Hepatocyte (in vitro differentiated cells): ENCODE measurements around the gene PLCD1. TPM values are rescaled to one million over a fixed set of nuclear protein-coding genes. Genes with fewer than 3 reads are reported as not detected.

Source experiments
- DNase-seq: peaks from one replicate; pipeline ENCODE4 v3.0.0-alpha.2; 2016; ENCODE audit warnings: low spot score
- H2AFZ ChIP-seq: fragments of 200-600 bp; sonication (generic); 2 replicates; pipeline ENCODE4 v1.6.0; 2016; ENCODE audit warnings: antibody characterized with exemption, mild to moderate bottlenecking
- H3K27ac ChIP-seq: fragments of 200-600 bp; sonication (generic); 2 replicates; pipeline ENCODE4 v1.5.1; 2016; ENCODE audit warnings: mild to moderate bottlenecking
- H3K27me3 ChIP-seq: fragments of 200-600 bp; sonication (generic); 2 replicates; pipeline ENCODE4 v1.6.1; 2016
- H3K36me3 ChIP-seq: fragments of 200-600 bp; sonication (generic); replicated peaks from 2 replicates; pipeline ENCODE4 v1.5.1; 2016; ENCODE audit warnings: low read depth; ENCODE audit not compliant: insufficient read depth
- H3K4me1 ChIP-seq: fragments of 200-600 bp; sonication (generic); 2 replicates; pipeline ENCODE4 v1.5.1; 2016; ENCODE audit warnings: mild to moderate bottlenecking, moderate library complexity; ENCODE audit not compliant: insufficient read depth
- H3K4me2 ChIP-seq: fragments of 200-600 bp; sonication (generic); 2 replicates; pipeline ENCODE4 v1.6.0; 2016
- H3K4me3 ChIP-seq: fragments of 200-600 bp; sonication (generic); 2 replicates; pipeline ENCODE4 v1.5.1; 2016; ENCODE audit warnings: mild to moderate bottlenecking
- H3K79me2 ChIP-seq: fragments of 200-600 bp; sonication (generic); 2 replicates; pipeline ENCODE4 v1.6.0; 2017; ENCODE audit warnings: mild to moderate bottlenecking
- H3K9me2 ChIP-seq: fragments of 200-600 bp; sonication (generic); replicated peaks from 2 replicates; pipeline ENCODE4 v1.6.0; 2017; ENCODE audit warnings: mild to moderate bottlenecking; ENCODE audit not compliant: insufficient read depth
- H3K9me3 ChIP-seq: fragments of 200-600 bp; sonication (generic); 2 replicates; pipeline ENCODE4 v1.5.1; 2016; ENCODE audit warnings: low read depth, mild to moderate bottlenecking
- H4K20me1 ChIP-seq: fragments of 200-600 bp; sonication (generic); 2 replicates; pipeline ENCODE4 v1.6.0; 2016; ENCODE audit warnings: mild to moderate bottlenecking; ENCODE audit not compliant: insufficient read depth, poor library complexity, severe bottlenecking
- CTCF ChIP-seq: fragments of 200-600 bp; sonication (generic); IDR thresholded peaks from 2 replicates; pipeline ENCODE4 v1.5.1; 2016; ENCODE audit warnings: antibody characterized with exemption, mild to moderate bottlenecking; ENCODE audit not compliant: poor library complexity
- EZH2 ChIP-seq: fragments of 200-600 bp; sonication (generic); IDR thresholded peaks from 2 replicates; pipeline ENCODE4 v1.6.1; 2016; ENCODE audit warnings: antibody characterized with exemption, mild to moderate bottlenecking, borderline replicate concordance
- EZH2phosphoT487 ChIP-seq: fragments of 200-600 bp; sonication (generic); IDR thresholded peaks from one replicate; pipeline ENCODE4 v1.6.1; 2018; ENCODE audit warnings: antibody characterized with exemption, mild to moderate bottlenecking, low read depth, moderate library complexity; ENCODE audit not compliant: unreplicated experiment, severe bottlenecking
- WGBS: methylation state at CpG from one replicate; pipeline ENCODE4 v1.1.6; 2016; ENCODE audit warnings: low lambda C conversion rate; ENCODE audit errors: missing lambda C conversion rate; 5-methylcytosine and 5-hydroxymethylcytosine counted together
- polyA plus RNA-seq: library from polyadenylated mRNA; unstranded; fragments of >200 nt; fragmentation: Nextera tagmentation; extraction: Ambion mirVana; gene quantifications from 2 replicates; pipeline ENCODE4 v1.2.1, GENCODE V29; 2016
- total RNA-seq: library from RNA; depleted of rRNA; stranded (reverse); fragments of >200 nt; gene quantifications from 2 replicates; pipeline ENCODE4 v1.2.3, GENCODE V29; 2014

PLCD1 gene
- total and polyA plus RNA-seq, 2 experiments from 2014 or later: 21.7 to 22.6 TPM

DNA sequence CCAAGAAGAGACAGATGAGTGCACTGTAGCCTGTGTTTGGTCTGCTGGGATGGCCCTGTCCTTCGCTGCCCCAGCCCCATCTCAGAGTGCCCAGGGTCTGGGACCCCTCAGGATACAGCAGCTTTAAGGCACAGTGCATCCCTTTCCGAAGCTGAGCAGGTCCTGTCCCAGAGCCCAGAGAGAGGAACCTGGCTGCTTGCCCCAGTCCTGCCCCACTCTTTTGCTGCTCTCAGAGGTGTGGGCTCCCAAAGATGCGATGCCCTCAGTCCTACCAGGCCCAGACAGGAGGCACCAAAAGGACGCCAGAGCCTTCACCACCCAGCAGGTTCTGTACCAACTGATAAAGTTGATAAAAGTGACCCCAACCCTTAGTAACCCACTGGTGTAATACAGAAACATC lies 8.2 kb downstream of the PLCD1 start:
- 94% methylated on average over 4 of the region's 4 CpGs for WGBS

DNA sequence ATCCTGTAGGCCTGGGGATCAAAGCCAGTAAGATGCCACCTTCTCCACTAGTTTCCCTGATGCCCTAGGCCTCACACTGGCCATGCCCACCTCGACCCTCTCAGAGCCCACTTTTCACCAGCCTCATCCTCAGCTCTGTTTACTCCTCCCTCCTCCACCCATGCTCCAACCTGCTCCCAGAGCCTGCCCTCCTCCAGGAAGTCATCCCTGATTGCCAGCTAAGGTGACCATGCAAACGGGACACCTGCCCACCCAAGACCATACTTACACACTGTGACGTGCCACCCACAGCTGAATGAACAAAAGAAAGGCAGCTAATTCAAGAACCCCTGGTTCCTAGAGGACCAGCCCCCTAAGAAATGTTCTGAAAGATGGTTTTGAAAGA lies 9.1 kb downstream of the PLCD1 start:
- H3K9me2 ChIP-seq: no peaks in the 10 kb centered on the region
- no peak for DNase-seq
- no peaks in the 10 kb centered on the region for H3K4me1 ChIP-seq
- peaks cover 7% of the 10 kb centered on the region for H3K79me2 ChIP-seq
- H3K9me3 ChIP-seq: no peaks in the 10 kb centered on the region
- TF ChIP-seq EZH2 (no peak), CTCF (no peak), EZH2phosphoT487 (no peak)
- H3K4me2 ChIP-seq: no peak overlapping the region
- H3K4me3 ChIP-seq: no peak overlapping the region
- no peaks in the 10 kb centered on the region for H3K27me3 ChIP-seq
- H2AFZ ChIP-seq: no peak overlapping the region
- no peaks in the 10 kb centered on the region for H4K20me1 ChIP-seq
- H3K36me3 ChIP-seq: no peaks in the 10 kb centered on the region
- H3K27ac ChIP-seq: no peak overlapping the region
- WGBS: 91% methylated on average over 3 of the region's 3 CpGs

More for the DNA sequence above, 8.2 kb downstream of the PLCD1 start:
- H3K4me3 ChIP-seq: no peak overlapping the region
- H3K36me3 ChIP-seq: no peaks in the 10 kb centered on the region
- no peaks in the 10 kb centered on the region for H3K9me3 ChIP-seq
- no peaks in the 10 kb centered on the region for H3K9me2 ChIP-seq
- H3K4me2 ChIP-seq: no peak overlapping the region
- H3K4me1 ChIP-seq: no peaks in the 10 kb centered on the region
- H4K20me1 ChIP-seq: no peaks in the 10 kb centered on the region
- TF ChIP-seq CTCF (no peak), EZH2phosphoT487 (no peak), EZH2 (no peak)
- DNase-seq: no peak
- no peak overlapping the region for H2AFZ ChIP-seq
- no peak overlapping the region for H3K27ac ChIP-seq
- peaks cover 7% of the 10 kb centered on the region for H3K79me2 ChIP-seq
- H3K27me3 ChIP-seq: no peaks in the 10 kb centered on the region

DNA sequence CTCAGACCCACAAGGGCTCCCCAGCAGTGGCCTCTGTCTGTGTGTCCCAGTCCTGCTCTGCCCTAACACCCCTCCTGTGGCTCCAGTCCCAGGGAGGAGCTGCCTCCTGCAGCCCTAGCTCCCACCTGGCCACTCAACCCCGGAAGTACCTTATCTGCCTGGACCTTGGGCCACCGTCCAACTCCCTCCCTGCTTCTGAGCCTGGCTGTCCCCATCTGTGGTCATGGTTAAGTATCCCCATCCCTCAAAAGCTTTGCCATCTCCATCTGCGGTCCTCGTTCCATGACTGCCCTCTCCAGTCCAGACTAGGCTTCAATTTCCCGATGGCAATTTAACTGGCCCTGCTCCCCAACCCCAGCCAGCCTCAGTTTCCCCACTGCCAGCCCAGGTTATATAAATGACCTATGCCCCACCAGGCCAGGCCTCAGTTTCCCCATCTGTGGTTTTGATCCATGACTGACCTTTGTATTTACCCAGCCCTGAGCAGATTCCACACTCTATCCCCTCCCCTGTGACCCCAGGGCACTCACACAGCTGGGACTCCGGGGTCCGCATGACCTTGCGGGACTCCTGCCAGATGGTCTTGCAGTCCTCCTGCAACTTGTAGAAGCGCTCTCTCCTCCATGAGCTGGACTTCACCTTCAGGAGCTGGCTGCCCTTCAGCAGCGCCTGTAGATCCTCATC lies 9.6 kb downstream of the PLCD1 start:
- Histone ChIP-seq H3K27me3 (no peaks in the 10 kb centered on the region), H3K79me2 (peaks cover 7% of the 10 kb centered on the region), H3K4me2 (no peak overlapping the region), H3K4me1 (no peaks in the 10 kb centered on the region), H3K9me3 (no peaks in the 10 kb centered on the region), H4K20me1 (no peaks in the 10 kb centered on the region), H3K4me3 (no peak overlapping the region), H2AFZ (no peak overlapping the region), H3K36me3 (no peaks in the 10 kb centered on the region), H3K9me2 (no peaks in the 10 kb centered on the region), H3K27ac (no peak overlapping the region)
- no peak for DNase-seq
- 86% methylated on average over 10 of the region's 10 CpGs for WGBS
- no peak for TF ChIP-seq CTCF
- no peak for TF ChIP-seq EZH2phosphoT487
- no peak for TF ChIP-seq EZH2
